ENCODE measurements around the gene RAPGEF2. TPM values are rescaled to one million over a fixed set of nuclear protein-coding genes. Genes with fewer than 3 reads are reported as not detected.

Gene RAPGEF2
- total RNA-seq, 1 experiment from 2014 or later = 37.1 TPM

- Histone ChIP-seq H4K91ac (ENCODE audit: insufficient read length, low read depth, low read length) (no peak overlapping the region), H2BK120ac (ENCODE audit: low read depth, low read length, poor library complexity, severe bottlenecking) (no peak overlapping the region), H4K5ac (ENCODE audit: insufficient read length, low read depth, low read length) (no peak overlapping the region), H3K27me3 (ENCODE audit: insufficient read depth, low read length) (no peaks in the 10 kb centered on the region), H3K23me2 (ENCODE audit: insufficient read length, low read depth, low read length, poor library complexity, severe bottlenecking) (no peaks in the 10 kb centered on the region), H2BK20ac (ENCODE audit: low read depth, low read length, poor library complexity, severe bottlenecking) (no peak overlapping the region), H3K79me2 (ENCODE audit: insufficient read depth, low read length) (no peaks in the 10 kb centered on the region), H3K14ac (ENCODE audit: insufficient read depth, low read length) (no peak overlapping the region), H3K79me1 (ENCODE audit: insufficient read depth, low read depth, low read length, poor library complexity, severe bottlenecking) (no peaks in the 10 kb centered on the region), H4K8ac (replicated peaks; ENCODE audit: insufficient read length, low read depth, low read length) (no peak overlapping the region), H2BK5ac (ENCODE audit: insufficient read length, low read length) (no peak overlapping the region), H2BK15ac (ENCODE audit: low read depth, low read length) (no peak overlapping the region), H4K20me1 (ENCODE audit: control insufficient read depth, insufficient read depth, insufficient read length) (no peaks in the 10 kb centered on the region), H3K4me2 (ENCODE audit: insufficient read depth, insufficient read length, low read length) (no peak overlapping the region), H3K9me3 (ENCODE audit: control insufficient read depth, low read depth, low read length) (no peaks in the 10 kb centered on the region), H2AK5ac (ENCODE audit: insufficient read length, low read length) (no peak overlapping the region), H2BK12ac (ENCODE audit: insufficient read length, low read depth, low read length) (no peak overlapping the region), H3K4me1 (ENCODE audit: insufficient read depth, low read length) (no peaks in the 10 kb centered on the region), H3K9ac (ENCODE audit: extremely low read depth, insufficient read length, low read length) (no peak overlapping the region), H3K4ac (ENCODE audit: low read depth, low read length) (no peak overlapping the region), H3K56ac (ENCODE audit: insufficient read length, low read depth, low read length) (no peak overlapping the region), H3K27ac (ENCODE audit: insufficient read length, low read depth, low read length) (no peak overlapping the region), H2AFZ (ENCODE audit: low read length) (no peak overlapping the region), H3K23ac (ENCODE audit: insufficient read length, low read depth, low read length) (no peak overlapping the region), H3T11ph (ENCODE audit: low read length) (no peak overlapping the region), H3K18ac (ENCODE audit: insufficient read length, low read depth, low read length) (no peak overlapping the region)
- no peaks in the 10 kb centered on the region for H3K4me1 Mint-ChIP-seq
- H3K36me3 Mint-ChIP-seq (ENCODE audit: insufficient read depth in 1 of 3, low read depth in 3 of 3) = peaks cover 2 to 33% (median 22%) of the 10 kb centered on the region in 3 experiments; a peak in 5 of 7 replicates
- H3K27me3 Mint-ChIP-seq (ENCODE audit: low read depth) = no peaks in the 10 kb centered on the region
- no peak overlapping the region for H3K27ac Mint-ChIP-seq
- no peak for DNase-seq
- H3K4me3 Mint-ChIP-seq = no peak overlapping the region
- no peaks in the 10 kb centered on the region for H3K9me3 Mint-ChIP-seq
- WGBS (ENCODE audit: extremely low coverage, insufficient read length, low lambda C conversion rate) = no CpG with 5 or more reads among the region's 1 CpG
- no peak for TF ChIP-seq CTCF (conservative IDR thresholded peaks at IDR 0.05)
Measured at GRCh38 chr4:159334461-159334860, 231.6 kb downstream of the RAPGEF2 start.
